Activated CD8-positive, alpha-beta T cell treated with anti-CD3 and anti-CD28 coated beads for 36 hours (primary cell): Measurements from ENCODE around the gene PTOV1. TPM values are rescaled to one million over a fixed set of nuclear protein-coding genes. Genes with fewer than 3 reads are reported as not detected.

ENCODE experiments used
- ATAC-seq: fragments of 200-7000 bp; cut with Tn5 transposase; one replicate; pipeline ENCODE4 v1.10.0; 2021; ENCODE audit warnings: mild to moderate bottlenecking, moderate library complexity
- CTCF ChIA-PET: fragments of 350-600 bp; sonication (Branson Sonifier 250); formaldehyde crosslinking; loops from one replicate; lab custom pipeline; 2021; ENCODE audit warnings: antibody characterized with exemption; lab: Charles Lee
- POLR2A ChIA-PET: fragments of 350-600 bp; sonication (Branson Sonifier 250); formaldehyde crosslinking; loops from one replicate; lab custom pipeline; 2021; ENCODE audit warnings: antibody characterized with exemption; lab: Charles Lee
- DNase-seq: peaks from one replicate; pipeline ENCODE4 v3.0.0-alpha.2; 2020
- H3K27ac Mint-ChIP-seq: one replicate; pipeline ENCODE4 v1.8.0; 2021; ENCODE audit warnings: mild to moderate bottlenecking, mixed read lengths
- H3K27me3 Mint-ChIP-seq: one replicate; pipeline ENCODE4 v1.8.0; 2021; ENCODE audit warnings: mixed read lengths
- H3K36me3 Mint-ChIP-seq: one replicate; pipeline ENCODE4 v1.8.0; 2021; ENCODE audit warnings: low read depth, mixed read lengths
- H3K4me1 Mint-ChIP-seq: one replicate; pipeline ENCODE4 v1.8.0; 2021; ENCODE audit warnings: low read depth, mixed read lengths
- H3K4me3 Mint-ChIP-seq: one replicate; pipeline ENCODE4 v1.8.0; 2021; ENCODE audit warnings: mild to moderate bottlenecking, moderate library complexity, mixed read lengths
- H3K9me3 Mint-ChIP-seq: one replicate; pipeline ENCODE4 v1.8.0; 2021; ENCODE audit warnings: mixed read lengths
- intact Hi-C: fragments of 100-400 bp; cut with micrococcal nuclease; formaldehyde crosslinking; loops from one replicate; pipeline ENCODE4 v1.10.0; 2022
- total RNA-seq, 2 experiments: library from RNA; stranded (reverse); gene quantifications; one replicate each; pipeline ENCODE4 v1.2.3, GENCODE V29; 2021
- TF ChIP-seq, protein P1 (sequence below): fragments of 200-600 bp; IDR thresholded peaks from one replicate; pipeline ENCODE4 v1.8.0; 2022; ENCODE audit warnings: antibody characterized with exemption, mild to moderate bottlenecking

Gene PTOV1
- total RNA-seq, 2 experiments from 2014 or later: 87.4 to 88.5 TPM

GRCh38 chr19:49863254-49863934 is 12.4 kb downstream of the PTOV1 start:
- ATAC-seq: no peak
- Mint-ChIP-seq H3K36me3 (peaks cover 32% of the 10 kb centered on the region), H3K4me1 (peaks cover 29% of the 10 kb centered on the region), H3K4me3 (no peak overlapping the region), H3K27ac (no peak overlapping the region), H3K9me3 (no peaks in the 10 kb centered on the region), H3K27me3 (no peaks in the 10 kb centered on the region)
- intact Hi-C loops: no loop called here
- POLR2A ChIA-PET: interaction anchor here (1.2 to 5.9 kb wide), 2 partner anchors 10 to 45 kb away, joined by 3 to 64 read pairs; partner anchors contain the start of genes MED25 and PTOV1
- TF ChIP-seq, protein P1, sequence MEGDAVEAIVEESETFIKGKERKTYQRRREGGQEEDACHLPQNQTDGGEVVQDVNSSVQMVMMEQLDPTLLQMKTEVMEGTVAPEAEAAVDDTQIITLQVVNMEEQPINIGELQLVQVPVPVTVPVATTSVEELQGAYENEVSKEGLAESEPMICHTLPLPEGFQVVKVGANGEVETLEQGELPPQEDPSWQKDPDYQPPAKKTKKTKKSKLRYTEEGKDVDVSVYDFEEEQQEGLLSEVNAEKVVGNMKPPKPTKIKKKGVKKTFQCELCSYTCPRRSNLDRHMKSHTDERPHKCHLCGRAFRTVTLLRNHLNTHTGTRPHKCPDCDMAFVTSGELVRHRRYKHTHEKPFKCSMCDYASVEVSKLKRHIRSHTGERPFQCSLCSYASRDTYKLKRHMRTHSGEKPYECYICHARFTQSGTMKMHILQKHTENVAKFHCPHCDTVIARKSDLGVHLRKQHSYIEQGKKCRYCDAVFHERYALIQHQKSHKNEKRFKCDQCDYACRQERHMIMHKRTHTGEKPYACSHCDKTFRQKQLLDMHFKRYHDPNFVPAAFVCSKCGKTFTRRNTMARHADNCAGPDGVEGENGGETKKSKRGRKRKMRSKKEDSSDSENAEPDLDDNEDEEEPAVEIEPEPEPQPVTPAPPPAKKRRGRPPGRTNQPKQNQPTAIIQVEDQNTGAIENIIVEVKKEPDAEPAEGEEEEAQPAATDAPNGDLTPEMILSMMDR: no peak
- no peak for DNase-seq
- CTCF ChIA-PET: interaction anchor here (0.6 kb wide), 1 partner anchor 121 kb away, joined by 3 read pairs; no protein-coding TSS in a partner anchor

DNA sequence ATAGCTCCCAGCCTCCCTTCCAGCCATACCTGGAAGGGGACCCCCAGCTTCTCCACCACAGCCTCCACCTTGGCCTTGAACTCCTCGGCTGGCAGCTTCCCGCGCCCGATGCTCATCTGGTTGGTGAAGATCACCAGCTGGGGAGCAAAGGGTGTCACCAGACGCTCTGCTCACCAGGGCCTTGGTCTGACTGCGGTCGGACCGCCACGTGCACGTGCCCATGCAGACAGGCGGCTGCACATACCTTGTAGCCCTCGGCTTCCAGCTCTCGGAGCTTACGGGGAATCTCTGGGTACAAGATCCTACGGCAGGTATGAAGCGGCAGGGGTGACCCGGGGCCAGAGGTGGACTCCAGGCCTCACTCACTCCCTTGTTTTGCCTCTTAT is 13.0 kb downstream of the PTOV1 start:
- DNase-seq (no peak), ATAC-seq (no peak)
- intact Hi-C loops: no loop called here
- peaks cover 31% of the 10 kb centered on the region for H3K36me3 Mint-ChIP-seq
- CTCF ChIA-PET: no interaction called here
- POLR2A ChIA-PET: interaction anchor here (1.2 to 5.9 kb wide), 2 partner anchors 11 to 45 kb away, joined by 3 to 64 read pairs; partner anchors contain the start of genes MED25 and PTOV1
- H3K9me3 Mint-ChIP-seq: no peaks in the 10 kb centered on the region
- peaks cover 34% of the 10 kb centered on the region for H3K4me1 Mint-ChIP-seq
- H3K27ac Mint-ChIP-seq: no peak overlapping the region
- H3K27me3 Mint-ChIP-seq: no peaks in the 10 kb centered on the region
- no peak overlapping the region for H3K4me3 Mint-ChIP-seq
- TF ChIP-seq, protein P1: no peak

DNA sequence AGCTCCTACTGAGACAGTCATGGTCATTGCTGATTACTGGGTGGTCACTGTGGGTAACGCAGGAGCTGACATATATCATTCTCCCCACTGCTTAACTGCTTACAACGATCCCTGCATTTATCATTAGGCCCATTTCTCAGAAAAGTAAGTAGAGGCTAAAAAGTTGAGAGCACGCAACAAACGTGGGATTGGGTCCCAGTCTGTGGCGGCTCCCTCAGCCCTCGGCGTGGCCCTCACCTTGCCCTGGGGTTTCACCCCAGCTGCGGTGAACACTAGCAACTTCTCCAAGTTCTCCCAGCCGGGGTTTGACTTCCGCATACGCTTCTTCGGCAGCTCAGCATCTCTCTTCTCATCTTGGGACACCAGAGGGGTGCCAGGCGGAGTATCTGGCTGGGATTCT is 13.9 kb downstream of the PTOV1 start:
- H3K27me3 Mint-ChIP-seq: no peaks in the 10 kb centered on the region
- H3K36me3 Mint-ChIP-seq: peaks cover 30% of the 10 kb centered on the region
- H3K9me3 Mint-ChIP-seq: no peaks in the 10 kb centered on the region
- intact Hi-C loops: no loop called here
- TF ChIP-seq, protein P1: no peak
- POLR2A ChIA-PET: interaction anchor here (0.8 to 5.9 kb wide), 3 partner anchors 12 to 55 kb away, joined by 3 to 64 read pairs (median 3); partner anchors contain the start of genes MED25 and PTOV1
- peaks cover 34% of the 10 kb centered on the region for H3K4me1 Mint-ChIP-seq
- peak overlapping the region; percentile 26 for H3K4me3 Mint-ChIP-seq
- H3K27ac Mint-ChIP-seq: no peak overlapping the region
- DNase-seq (no peak), ATAC-seq (no peak)
- CTCF ChIA-PET: interaction anchor here (1.2 kb wide), 1 partner anchor 11 kb away, joined by 3 read pairs; no protein-coding TSS in a partner anchor

- no peak within 1 kb of the TSS for H3K27ac Mint-ChIP-seq
- intact Hi-C loops: no loop called here
- peaks cover 33% of the 10 kb centered on the region for H3K36me3 Mint-ChIP-seq
- ATAC-seq (peak; percentile 46), DNase-seq (peak; percentile 93)
- CTCF ChIA-PET: interaction anchor here (1.0 kb wide), 1 partner anchor 63 kb away, joined by 3 read pairs; the partner anchor contains the start of gene NUP62
- POLR2A ChIA-PET: interaction anchor here (0.8 to 5.9 kb wide), 4 partner anchors 8 to 62 kb away, joined by 3 to 64 read pairs (median 5); partner anchors contain the start of genes ATF5, NUP62 and PTOV1
- no peaks in the 10 kb centered on the region for H3K27me3 Mint-ChIP-seq
- peaks cover 46% of the 10 kb centered on the region for H3K4me1 Mint-ChIP-seq
- TF ChIP-seq, protein P1: no peak
- H3K4me3 Mint-ChIP-seq: no peak within 1 kb of the TSS
- no peaks in the 10 kb centered on the region for H3K9me3 Mint-ChIP-seq
Observed at GRCh38 chr19:49866933-49867782, 16.2 kb downstream of the PTOV1 start, which contains the start of gene PNKP. TSS of gene PNKP (minus strand) at chr19:49867576. CDS start at chr19:49867204, 372 bp downstream.
